HG02981 (cell line): ENCODE results near the gene ARMC7.
"Not testable (repeated sequence)": the region's sequence is repeated elsewhere in the genome, so short reads cannot be mapped to it uniquely, and the experiment has no call there.

Experiments used
- ATAC-seq: cut with Tn5 transposase; IDR thresholded peaks from one replicate; pipeline ENCODE4 v1.9.1; 2021; ENCODE audit warnings: mild to moderate bottlenecking, moderate library complexity; ENCODE audit not compliant: unreplicated experiment

Gene ARMC7

DNA sequence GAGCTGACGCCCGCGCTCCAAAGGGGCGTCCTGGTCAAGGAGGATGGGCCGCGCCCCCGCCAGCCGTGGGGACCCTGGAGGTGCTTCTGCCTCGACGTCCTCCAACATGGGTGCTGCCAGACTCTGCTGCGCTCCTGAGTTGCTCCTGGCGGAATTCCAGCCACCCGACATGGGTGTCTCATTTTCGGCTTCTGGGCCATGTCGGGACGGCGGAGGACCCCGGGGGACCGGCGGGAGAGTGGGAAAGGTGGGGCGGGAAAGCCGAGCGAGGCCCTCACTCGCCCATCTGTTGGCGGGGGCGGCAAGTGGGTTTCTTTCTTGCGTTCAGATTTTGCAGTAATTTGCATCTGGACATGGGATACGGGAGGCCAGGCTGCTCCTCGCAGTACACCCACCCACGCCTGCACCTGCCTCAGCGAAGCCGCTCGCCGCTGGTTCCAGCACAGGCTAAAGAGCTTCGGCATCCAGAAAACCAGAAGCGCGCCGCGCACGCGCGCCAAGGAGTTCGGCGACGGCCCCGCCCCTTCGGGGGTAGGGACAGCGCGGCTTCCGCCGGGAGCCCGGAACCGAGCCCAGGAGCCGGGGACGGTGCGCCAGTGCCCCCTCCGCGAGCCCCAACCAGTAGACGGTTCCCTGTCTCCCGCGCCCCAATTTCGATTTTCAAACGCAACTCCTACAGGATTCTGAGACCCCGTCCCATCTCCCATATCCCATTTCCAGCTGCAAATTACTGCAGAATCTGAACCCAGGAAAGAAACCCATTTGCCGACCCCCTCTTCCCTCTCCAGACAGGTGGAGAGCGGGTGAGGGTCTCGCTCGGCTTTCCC, at the start of gene ARMC7:
Gene ARMC7, plus strand, starts transcription at position 563 of the 827 bp plus-strand sequence. CDS start 320 bp downstream, outside the sequence.
- peak; percentile 60 for ATAC-seq

GRCh38 chr17:75060434-75061054, 49.2 kb upstream of the ARMC7 start:
- ATAC-seq: no peak

- no peak for ATAC-seq
Measured at GRCh38 chr17:75061055-75061438, 48.7 kb upstream of the ARMC7 start.

DNA sequence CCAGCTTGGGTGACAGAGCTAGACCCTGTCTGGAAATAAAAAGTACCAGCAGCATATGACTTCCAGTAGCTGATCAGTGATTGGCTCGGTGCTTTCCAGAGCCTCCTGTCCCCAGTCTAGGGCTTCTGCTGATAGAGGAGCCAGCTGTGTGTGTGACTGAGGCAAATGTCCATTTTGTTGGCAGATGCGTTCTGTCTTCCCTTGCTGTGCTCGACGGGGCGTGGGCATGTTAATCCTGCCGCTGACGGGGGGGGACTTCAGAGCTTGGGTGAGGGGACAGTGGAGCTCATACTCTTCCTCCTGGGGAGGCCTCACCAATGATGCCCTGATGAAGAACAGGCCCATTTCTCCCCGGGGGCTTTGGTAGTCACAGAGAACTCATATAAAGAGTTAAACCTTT, 48.2 kb upstream of the ARMC7 start:
- no peak for ATAC-seq

DNA sequence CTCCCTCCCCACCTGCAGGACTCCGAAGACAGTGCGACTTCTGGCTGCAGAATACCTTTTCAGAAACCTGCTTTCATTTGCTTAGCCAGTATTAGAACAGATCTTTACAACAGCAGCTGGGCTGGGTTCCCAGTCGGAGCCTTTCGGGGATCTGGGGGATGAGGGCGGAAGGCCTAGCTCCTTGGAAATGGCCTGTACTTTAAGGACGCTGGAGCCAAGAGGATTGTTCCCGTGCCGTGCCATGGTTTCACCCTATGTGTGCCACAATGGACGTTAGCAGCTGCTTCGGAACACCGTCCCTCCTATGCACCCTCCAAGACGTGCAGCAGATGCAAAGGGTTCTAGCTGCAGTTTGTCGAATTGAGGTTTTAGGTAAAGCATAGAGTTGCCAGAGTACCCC, 46.6 kb upstream of the ARMC7 start:
- no peak for ATAC-seq

DNA sequence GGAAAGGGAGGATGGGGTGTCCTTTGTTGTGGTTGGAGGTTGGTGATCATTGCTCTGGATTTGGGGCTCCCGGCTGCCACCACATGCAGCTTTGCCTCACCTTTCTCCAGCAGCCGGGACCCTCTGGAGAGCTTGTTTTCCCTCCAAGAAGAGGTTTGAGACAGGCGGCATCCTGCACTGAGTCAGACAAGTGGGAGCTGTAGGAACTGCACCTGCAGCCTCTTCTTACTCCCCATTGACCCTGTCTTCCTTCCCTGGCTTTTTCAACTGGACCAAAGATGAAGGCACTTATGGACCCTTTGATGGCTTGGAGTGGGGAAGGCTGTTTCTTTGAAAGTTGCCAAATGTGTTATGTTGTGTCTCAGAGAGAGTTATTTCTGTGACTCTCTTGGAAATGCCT, 46.1 kb upstream of the ARMC7 start:
- ATAC-seq: no peak

GRCh38 chr17:75064040-75064439, 45.7 kb upstream of the ARMC7 start:
- no peak for ATAC-seq

DNA sequence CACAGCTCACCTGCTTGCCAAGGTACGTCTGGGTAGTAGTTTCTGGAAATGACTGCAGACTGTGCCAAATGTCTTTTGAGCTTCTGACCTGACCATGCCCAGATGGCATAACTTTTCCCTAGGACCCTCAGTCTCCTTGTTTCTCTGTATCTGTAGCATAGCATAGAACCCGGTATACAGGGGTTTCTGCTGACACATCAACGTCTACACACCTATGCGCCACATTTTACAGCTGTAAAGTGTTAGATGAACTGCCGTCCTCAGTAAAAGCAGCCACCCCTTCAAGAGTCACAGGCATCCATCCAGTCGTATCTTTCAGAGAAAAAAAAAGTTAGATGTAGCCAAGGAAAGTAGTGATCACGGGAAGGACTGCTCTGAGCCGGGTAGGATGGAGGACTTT, 45.3 kb upstream of the ARMC7 start:
- no peak for ATAC-seq

GRCh38 chr17:75064867-75065561, 44.8 kb upstream of the ARMC7 start:
- no peak for ATAC-seq

- no peak for ATAC-seq
Measured at GRCh38 chr17:75065562-75066151, 44.1 kb upstream of the ARMC7 start.

GRCh38 chr17:75067856-75068255, 41.9 kb upstream of the ARMC7 start:
- ATAC-seq: no peak

DNA sequence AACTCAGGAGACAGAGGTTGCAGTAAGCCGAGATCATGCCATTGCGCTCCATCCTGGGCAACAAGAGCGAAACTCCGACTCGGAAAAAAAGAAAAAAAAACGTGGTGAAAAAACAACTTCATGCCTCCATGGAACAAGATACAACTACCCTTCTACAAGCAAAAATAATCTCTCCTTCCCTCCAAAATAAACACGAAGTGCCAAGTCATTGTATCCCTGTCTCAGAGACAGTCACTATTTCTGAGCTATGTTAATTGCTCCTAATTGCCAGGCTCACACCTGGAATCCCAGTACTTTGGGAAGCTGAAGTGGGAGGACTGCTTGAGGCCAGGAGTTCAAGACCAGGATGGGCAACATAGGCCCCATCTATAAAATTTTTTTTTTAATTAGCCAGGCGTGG, 41.0 kb upstream of the ARMC7 start:
- ATAC-seq: no peak

DNA sequence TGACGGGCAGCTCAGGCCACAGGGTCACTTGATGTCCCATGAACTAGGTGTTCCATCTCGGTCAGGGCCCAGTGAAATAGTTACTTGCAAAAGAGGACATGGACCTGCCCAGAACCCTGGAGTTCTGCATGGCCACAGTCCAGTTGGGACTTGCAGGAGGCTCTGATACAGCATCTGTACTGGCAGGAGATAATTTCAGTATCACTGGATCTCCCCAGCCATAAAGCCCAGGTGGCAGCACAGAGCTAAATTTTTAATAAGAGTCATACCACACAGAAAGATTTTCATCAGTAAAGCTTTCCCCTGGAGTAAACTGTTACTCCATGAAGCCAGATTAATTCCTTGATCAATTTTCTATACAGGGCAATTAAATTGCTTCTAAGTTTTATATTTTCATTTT, 40.0 kb upstream of the ARMC7 start:
- ATAC-seq: no peak

DNA sequence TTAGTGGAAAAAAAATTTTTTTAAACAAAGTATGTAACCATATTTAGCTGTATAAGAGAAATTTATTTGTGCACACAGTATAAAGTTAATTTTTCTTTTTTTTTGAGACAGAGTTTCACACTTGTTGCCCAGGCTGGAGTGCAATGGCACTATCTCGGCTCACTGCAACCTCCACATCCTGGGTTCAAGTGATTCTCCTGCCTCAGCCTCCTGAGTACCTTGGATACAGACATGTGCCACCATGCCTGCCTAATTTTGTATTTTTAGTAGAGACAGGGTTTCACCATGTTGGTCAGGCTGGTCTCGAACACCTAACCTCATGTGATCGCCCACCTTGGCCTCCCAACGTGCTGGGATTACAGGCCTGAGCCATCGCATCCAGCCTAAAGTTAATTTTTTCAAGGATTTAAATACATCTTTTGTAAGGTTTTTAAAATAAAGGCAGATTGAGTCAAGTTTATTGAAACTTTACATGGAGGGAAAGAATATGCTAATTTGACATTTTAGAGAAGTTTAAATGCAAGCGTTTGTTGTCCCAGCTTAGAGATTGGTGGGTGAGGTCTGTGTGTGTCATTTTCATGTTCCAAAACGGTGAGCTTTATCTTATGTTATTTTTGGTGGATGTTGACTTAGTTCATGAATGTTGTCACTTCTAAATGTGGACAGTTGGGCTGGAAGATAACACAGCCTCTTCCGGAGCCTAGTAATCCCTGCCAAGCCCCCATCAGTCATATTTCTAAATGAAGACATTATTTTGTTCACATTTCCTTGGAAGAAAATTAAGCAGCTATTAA, 38.1 kb upstream of the ARMC7 start:
- ATAC-seq: not testable (repeated sequence)

DNA sequence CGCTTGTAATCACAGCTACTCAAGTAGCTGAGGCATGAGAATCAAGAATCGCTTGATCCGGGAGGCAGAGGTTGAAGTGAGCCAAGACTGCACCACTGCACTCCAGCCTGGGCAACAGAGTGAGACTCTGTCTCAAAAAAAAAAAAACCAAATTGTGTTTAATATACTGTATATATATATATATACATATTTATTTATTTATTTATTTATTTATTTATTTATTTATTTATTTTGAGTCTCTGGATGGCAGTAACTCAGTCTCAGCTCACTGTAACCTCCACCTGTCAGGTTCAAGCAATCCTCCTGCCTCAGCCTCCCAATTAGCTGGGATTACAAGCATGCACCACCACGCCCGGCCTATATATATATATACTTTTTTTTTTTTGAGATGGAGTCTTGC, 36.9 kb upstream of the ARMC7 start:
- not testable (repeated sequence) for ATAC-seq

DNA sequence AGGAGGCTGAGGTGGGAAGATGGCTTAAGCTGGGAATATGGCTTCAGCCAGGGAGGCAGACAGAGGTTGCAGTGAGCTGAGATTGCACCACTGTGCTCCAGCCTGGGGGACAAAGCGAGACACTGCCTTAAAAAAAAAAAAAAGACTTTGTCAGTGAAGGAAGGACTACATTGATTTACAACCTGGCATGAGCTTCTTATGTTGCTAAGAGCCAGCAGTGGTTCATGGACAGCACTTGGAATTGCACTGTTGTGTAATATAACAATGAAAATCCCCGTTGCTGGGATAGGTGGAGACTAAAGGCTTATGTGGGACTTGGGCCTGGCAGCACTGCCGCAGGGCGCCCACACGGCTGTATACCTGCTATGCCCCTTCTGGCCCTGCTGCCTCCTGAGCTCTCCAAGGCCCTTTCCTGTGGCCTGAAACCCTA, 36.1 kb upstream of the ARMC7 start:
- no peak for ATAC-seq

DNA sequence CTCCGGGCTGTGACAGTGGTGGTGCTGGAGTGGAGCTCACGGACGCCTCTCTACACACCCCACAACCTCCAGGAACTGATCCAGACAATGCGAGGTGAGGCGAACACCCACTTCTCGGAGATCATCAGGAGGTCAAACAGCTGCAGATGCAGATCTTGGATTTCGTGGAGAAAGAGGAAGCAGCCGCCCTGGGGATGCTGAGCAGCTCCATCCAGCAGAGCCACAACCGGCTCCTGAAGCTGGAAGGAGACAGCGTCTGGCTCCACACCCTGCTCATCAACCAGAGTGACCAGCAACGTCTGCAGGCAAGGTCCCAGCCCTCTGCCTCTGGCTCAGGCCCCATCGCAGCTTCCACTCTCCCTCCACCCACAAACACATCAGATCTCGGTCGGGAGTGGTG, 35.2 kb upstream of the ARMC7 start:
- ATAC-seq: no peak

GRCh38 chr17:75075597-75076336, 34.0 kb upstream of the ARMC7 start:
- ATAC-seq: no peak

DNA sequence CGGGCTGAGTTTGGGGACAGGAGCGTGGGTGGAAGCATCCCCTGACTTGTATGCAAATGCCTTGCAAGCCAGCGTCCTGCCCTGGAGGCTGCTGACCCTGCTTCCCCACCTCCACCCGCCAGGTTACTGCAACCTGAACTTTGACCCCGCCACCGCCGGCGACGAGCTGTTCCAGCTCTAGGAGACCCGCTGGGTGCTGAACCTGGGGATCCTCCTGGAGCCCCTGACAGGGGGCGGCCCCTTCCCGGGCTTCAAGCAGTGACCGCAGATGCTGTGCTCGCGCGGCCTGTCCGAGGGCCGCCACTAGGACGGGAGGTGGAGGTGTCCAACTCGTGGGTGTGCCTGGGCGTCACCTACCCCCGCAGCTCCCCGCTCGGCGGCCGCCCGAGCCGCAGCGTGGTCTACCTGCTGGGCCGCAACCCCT, 32.7 kb upstream of the ARMC7 start:
- ATAC-seq: no peak
